ENCODE results near the gene VEGFC. TPM values are rescaled to one million over a fixed set of nuclear protein-coding genes. Genes with fewer than 3 reads are reported as not detected.

The VEGFC gene
- total and polyA plus RNA-seq, 9 donors: 3.2 to 19.5 (median 5.4) TPM

- Histone ChIP-seq H3K4me3 (no peak overlapping the region), H3K36me3 (no peaks in the 10 kb centered on the region), H3K27ac (no peak overlapping the region), H3K4me1 (ENCODE audit: insufficient read depth) (no peaks in the 10 kb centered on the region), H3K27me3 (no peaks in the 10 kb centered on the region), H3K9me3 (no peaks in the 10 kb centered on the region)
- TF ChIP-seq CTCF (IDR thresholded peaks at IDR 0.05) (no peak), POLR2A (IDR thresholded peaks at IDR 0.05) (no peak), EP300 (IDR thresholded peaks at IDR 0.05) (no peak)
- no peak for DNase-seq
- 54 to 62% (median 61%) methylated on average over 2 of the region's 2 CpGs for WGBS, 3 donors
- intact Hi-C loops (cut with DNase I): no loop called here
Measured at GRCh38 chr4:176735300-176735699, 57.4 kb downstream of the VEGFC start.

GRCh38 chr4:176734461-176734860 lies 58.3 kb downstream of the VEGFC start:
- H3K4me3 ChIP-seq: no peak overlapping the region
- no peak overlapping the region for H3K27ac ChIP-seq
- no peaks in the 10 kb centered on the region for H3K27me3 ChIP-seq
- WGBS, 3 donors: 49 to 64% (median 54%) methylated on average over 4 of the region's 4 CpGs
- H3K36me3 ChIP-seq: no peaks in the 10 kb centered on the region
- DNase-seq: no peak
- no peaks in the 10 kb centered on the region for H3K9me3 ChIP-seq
- H3K4me1 ChIP-seq (ENCODE audit: insufficient read depth): peaks cover 1% of the 10 kb centered on the region
- intact Hi-C loops (cut with DNase I): no loop called here
- no peak for TF ChIP-seq CTCF (IDR thresholded peaks at IDR 0.05)
- no peak for TF ChIP-seq EP300 (IDR thresholded peaks at IDR 0.05)
- no peak for TF ChIP-seq POLR2A (IDR thresholded peaks at IDR 0.05)

- no peak overlapping the region for H3K27ac ChIP-seq
- WGBS, 3 donors: 50 to 75% (median 55%) methylated on average over 3 of the region's 3 CpGs
- no peak overlapping the region for H3K4me3 ChIP-seq
- no peak for TF ChIP-seq EP300 (IDR thresholded peaks at IDR 0.05)
- TF ChIP-seq CTCF (IDR thresholded peaks at IDR 0.05): no peak
- no peak for TF ChIP-seq POLR2A (IDR thresholded peaks at IDR 0.05)
- H3K4me1 ChIP-seq (ENCODE audit: insufficient read depth): peaks cover 2% of the 10 kb centered on the region
- H3K9me3 ChIP-seq: no peaks in the 10 kb centered on the region
- DNase-seq: no peak
- intact Hi-C loops (cut with DNase I): no loop called here
- H3K27me3 ChIP-seq: no peaks in the 10 kb centered on the region
- no peaks in the 10 kb centered on the region for H3K36me3 ChIP-seq
Measured at GRCh38 chr4:176729489-176729888, 63.2 kb downstream of the VEGFC start.

GRCh38 chr4:176726803-176727202 lies 65.9 kb downstream of the VEGFC start:
- Histone ChIP-seq H3K27ac (no peak overlapping the region), H3K9me3 (no peaks in the 10 kb centered on the region)

More at GRCh38 chr4:176726803-176727202, 65.9 kb downstream of the VEGFC start:
- WGBS, 3 donors: 4 to 20% (median 8%) methylated on average over 8 of the region's 8 CpGs
- peaks cover 2% of the 10 kb centered on the region for H3K4me1 ChIP-seq (ENCODE audit: insufficient read depth)
- intact Hi-C loops (cut with DNase I): no loop called here
- peak; percentile 21 to 50 (median 40) for DNase-seq
- no peaks in the 10 kb centered on the region for H3K36me3 ChIP-seq
- no peaks in the 10 kb centered on the region for H3K27me3 ChIP-seq
- TF ChIP-seq CTCF (IDR thresholded peaks at IDR 0.05): no peak
- TF ChIP-seq POLR2A (IDR thresholded peaks at IDR 0.05): no peak
- no peak for TF ChIP-seq EP300 (IDR thresholded peaks at IDR 0.05)
- H3K4me3 ChIP-seq: no peak overlapping the region

All from ovary (tissue), 9 donors.